HEK293 (cell line): ENCODE data around the gene COX7B2.

Source experiments
- CTCF ChIA-PET: fragments of 350-600 bp; formaldehyde crosslinking; extraction: SDS; loops from one replicate; lab custom pipeline; 2021; ENCODE audit warnings: antibody characterized with exemption; lab: Yijun Ruan, JAX
- POLR2A ChIA-PET: fragments of 300-600 bp; formaldehyde crosslinking; extraction: SDS; loops from one replicate; lab custom pipeline; 2020; ENCODE audit warnings: antibody characterized with exemption, inconsistent platforms; lab: Yijun Ruan, JAX
- H3K27ac ChIP-seq: fragments of 200-500 bp; sonication (Bioruptor generic); 2 replicates; pipeline ENCODE4 v1.5.1; 2014; ENCODE audit warnings: low read depth, low read length, control low read depth, inconsistent platforms; ENCODE audit errors: extremely low read depth
- H3K36me3 ChIP-seq, 2 experiments: fragments of 200-500 bp in 1 of 2; sonication (Bioruptor generic) in 1 of 2; 1 replicate in 1 of 2; 2 replicates in 1 of 2; pipeline ENCODE4 v1.5.1; 2014 to 2017; ENCODE audit warnings: inconsistent platforms in 2 of 2, low read length in 2 of 2; ENCODE audit not compliant: control insufficient read depth in 2 of 2, insufficient read depth in 1 of 2
- H3K4me1 ChIP-seq: fragments of 200-500 bp; sonication (Bioruptor generic); 2 replicates; pipeline ENCODE4 v1.5.1; 2014; ENCODE audit warnings: mild to moderate bottlenecking, low read length, inconsistent platforms; ENCODE audit not compliant: control insufficient read depth, insufficient read depth
- H3K4me3 ChIP-seq: 2 replicates; pipeline ENCODE4 v1.5.1; 2011; ENCODE audit warnings: low read depth, mild to moderate bottlenecking, control low read depth, low read length, moderate library complexity
- H3K9me3 ChIP-seq: fragments of 200-500 bp; sonication (Bioruptor generic); 2 replicates; pipeline ENCODE4 v1.5.1; 2014; ENCODE audit warnings: low read depth, low read length, inconsistent platforms; ENCODE audit not compliant: control insufficient read depth, insufficient read depth
- GLI4 ChIP-seq: fragments of 450-650 bp; formaldehyde crosslinking; IDR thresholded peaks from 2 replicates; pipeline ENCODE4 v1.5.1; 2016; ENCODE audit warnings: missing biosample characterization, missing genetic modification characterization
- KLF8 ChIP-seq: fragments of 450-650 bp; formaldehyde crosslinking; IDR thresholded peaks from 2 replicates; pipeline ENCODE4 v1.5.1; 2016; ENCODE audit warnings: missing biosample characterization, missing genetic modification characterization
- PBX3 ChIP-seq: sonication (generic); formaldehyde crosslinking; IDR thresholded peaks from 2 replicates; pipeline ENCODE4 v1.8.1; 2022; ENCODE audit warnings: mild to moderate bottlenecking, moderate library complexity, missing genetic modification reagents
- PRDM2 ChIP-seq: fragments of 450-650 bp; formaldehyde crosslinking; IDR thresholded peaks from 2 replicates; pipeline ENCODE4 v1.5.1; 2016; ENCODE audit warnings: missing biosample characterization, missing genetic modification characterization, borderline replicate concordance
- SP2 ChIP-seq: fragments of 450-650 bp; formaldehyde crosslinking; IDR thresholded peaks from 2 replicates; pipeline ENCODE4 v1.5.1; 2016; ENCODE audit warnings: missing biosample characterization, missing genetic modification characterization
- TCF7L2 ChIP-seq: IDR thresholded peaks from 2 replicates; pipeline ENCODE4 v1.6.1; 2011; ENCODE audit warnings: low read depth, mild to moderate bottlenecking, inconsistent platforms, low read length, moderate library complexity, borderline replicate concordance
- ZBTB11 ChIP-seq: fragments of 450-650 bp; formaldehyde crosslinking; conservative IDR thresholded peaks from 2 replicates; pipeline ENCODE4 v1.5.1; 2016; ENCODE audit warnings: low read depth, missing biosample characterization, missing genetic modification characterization
- ZIC2 ChIP-seq: fragments of 450-650 bp; formaldehyde crosslinking; IDR thresholded peaks from 2 replicates; pipeline ENCODE4 v1.5.1; 2016; ENCODE audit warnings: missing biosample characterization, missing genetic modification characterization
- ZNF112 ChIP-seq: fragments of 450-650 bp; formaldehyde crosslinking; IDR thresholded peaks from 2 replicates; pipeline ENCODE4 v1.5.0; 2017; ENCODE audit warnings: missing biosample characterization, missing genetic modification characterization
- ZNF174 ChIP-seq: fragments of 450-650 bp; formaldehyde crosslinking; IDR thresholded peaks from 2 replicates; pipeline ENCODE4 v1.5.0; 2017; ENCODE audit warnings: missing biosample characterization, mild to moderate bottlenecking, missing genetic modification characterization
- ZNF37A ChIP-seq: fragments of 450-650 bp; IDR thresholded peaks from 2 replicates; pipeline ENCODE4 v1.5.1; 2018; ENCODE audit warnings: missing biosample characterization, missing genetic modification characterization
- ZNF423 ChIP-seq: fragments of 450-650 bp; formaldehyde crosslinking; IDR thresholded peaks from 2 replicates; pipeline ENCODE4 v1.5.1; 2016; ENCODE audit warnings: missing biosample characterization, missing genetic modification characterization
- ZNF426 ChIP-seq: fragments of 450-650 bp; formaldehyde crosslinking; IDR thresholded peaks from 2 replicates; pipeline ENCODE4 v1.5.1; 2017; ENCODE audit warnings: missing biosample characterization, missing genetic modification characterization, mild to moderate bottlenecking, inconsistent platforms, moderate library complexity
- ZNF449 ChIP-seq: fragments of 450-650 bp; formaldehyde crosslinking; IDR thresholded peaks from 2 replicates; pipeline ENCODE4 v1.5.1; 2017; ENCODE audit warnings: missing biosample characterization, mild to moderate bottlenecking, missing genetic modification characterization, moderate library complexity
- ZNF48 ChIP-seq: fragments of 450-650 bp; formaldehyde crosslinking; IDR thresholded peaks from 2 replicates; pipeline ENCODE4 v1.5.1; 2016; ENCODE audit warnings: missing biosample characterization, missing genetic modification characterization
- ZNF514 ChIP-seq: fragments of 450-650 bp; formaldehyde crosslinking; IDR thresholded peaks from 2 replicates; pipeline ENCODE4 v1.5.1; 2016; ENCODE audit warnings: missing biosample characterization, missing genetic modification characterization
- ZNF791 ChIP-seq: fragments of 450-650 bp; formaldehyde crosslinking; IDR thresholded peaks from 2 replicates; pipeline ENCODE4 v1.5.1; 2016; ENCODE audit warnings: missing biosample characterization, missing genetic modification characterization
- ZSCAN16 ChIP-seq: fragments of 450-650 bp; formaldehyde crosslinking; IDR thresholded peaks from 2 replicates; pipeline ENCODE4 v1.5.1; 2016; ENCODE audit warnings: missing biosample characterization, missing genetic modification characterization

Gene COX7B2

GRCh38 chr4:46924789-46925529 lies 15.9 kb upstream of the COX7B2 start (continued):
- TF ChIP-seq ZNF449 (tag by site-specific recombination) (no peak), ZNF423 (tag by site-specific recombination) (no peak), SP2 (tag by site-specific recombination) (no peak), ZSCAN16 (no peak), ZNF791 (tag by site-specific recombination) (no peak), ZNF37A (tag by site-specific recombination) (no peak), GLI4 (tag by site-specific recombination) (no peak)

- no peak overlapping the region for H3K4me3 ChIP-seq
- ChIA-PET CTCF (no interaction called here), POLR2A (no interaction called here)
- H3K36me3 ChIP-seq = no peaks in the 10 kb centered on the region
- no peak overlapping the region for H3K27ac ChIP-seq
- no peaks in the 10 kb centered on the region for H3K9me3 ChIP-seq
- H3K4me1 ChIP-seq = no peaks in the 10 kb centered on the region
- TF ChIP-seq ZNF514 = no peak
- TF ChIP-seq ZNF37A (tag by site-specific recombination) = no peak
- no peak for TF ChIP-seq ZNF174 (tag by site-specific recombination)
- no peak for TF ChIP-seq ZNF48 (tag by site-specific recombination)
- no peak for TF ChIP-seq TCF7L2
- TF ChIP-seq KLF8 = no peak
These were observed 13.2 kb upstream of the COX7B2 start for GRCh38 chr4:46922205-46922604.

GRCh38 chr4:46908148-46908547 lies 897 bp downstream of the COX7B2 start:
- TF ChIP-seq PRDM2 (tag by site-specific recombination) = no peak
- TF ChIP-seq GLI4 (tag by site-specific recombination) = no peak
- no peak for TF ChIP-seq PBX3
- TF ChIP-seq ZNF112 = no peak
- TF ChIP-seq ZBTB11 (tag by site-specific recombination) = no peak
- TF ChIP-seq ZIC2 (tag by site-specific recombination) = no peak
- TF ChIP-seq ZNF426 = no peak
- TF ChIP-seq, all 188 proteins: peak for 0
- POLR2A ChIA-PET = no interaction called here
- H3K9me3 ChIP-seq = no peaks in the 10 kb centered on the region
- no peaks in the 10 kb centered on the region for H3K4me1 ChIP-seq
- no peaks in the 10 kb centered on the region for H3K36me3 ChIP-seq
- H3K27ac ChIP-seq = no peak overlapping the region
- CTCF ChIA-PET = no interaction called here
- H3K4me3 ChIP-seq = no peak overlapping the region
